ENCODE results near the gene RPP25.

DNA sequence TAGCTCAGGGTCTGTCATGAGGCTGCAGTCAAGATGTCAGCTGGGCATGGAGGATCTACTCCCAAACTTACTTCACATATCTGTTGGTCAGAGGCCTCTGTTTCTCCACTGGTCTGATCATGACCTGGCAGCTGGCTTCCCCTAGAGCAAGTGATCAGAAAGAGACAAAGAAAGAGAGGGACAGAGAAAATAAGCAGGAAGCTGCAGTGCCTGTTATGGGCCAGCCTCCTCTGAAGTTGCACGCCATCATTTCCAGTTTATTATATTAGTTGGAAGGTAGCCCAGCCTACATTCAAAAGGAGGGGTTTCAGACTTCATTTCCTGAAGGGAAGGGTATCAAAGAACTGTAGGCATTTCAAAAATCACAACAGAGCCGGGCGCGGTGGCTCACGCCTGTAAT, 5.0 kb upstream of the RPP25 start:
- TF ChIP-seq, protein P1, sequence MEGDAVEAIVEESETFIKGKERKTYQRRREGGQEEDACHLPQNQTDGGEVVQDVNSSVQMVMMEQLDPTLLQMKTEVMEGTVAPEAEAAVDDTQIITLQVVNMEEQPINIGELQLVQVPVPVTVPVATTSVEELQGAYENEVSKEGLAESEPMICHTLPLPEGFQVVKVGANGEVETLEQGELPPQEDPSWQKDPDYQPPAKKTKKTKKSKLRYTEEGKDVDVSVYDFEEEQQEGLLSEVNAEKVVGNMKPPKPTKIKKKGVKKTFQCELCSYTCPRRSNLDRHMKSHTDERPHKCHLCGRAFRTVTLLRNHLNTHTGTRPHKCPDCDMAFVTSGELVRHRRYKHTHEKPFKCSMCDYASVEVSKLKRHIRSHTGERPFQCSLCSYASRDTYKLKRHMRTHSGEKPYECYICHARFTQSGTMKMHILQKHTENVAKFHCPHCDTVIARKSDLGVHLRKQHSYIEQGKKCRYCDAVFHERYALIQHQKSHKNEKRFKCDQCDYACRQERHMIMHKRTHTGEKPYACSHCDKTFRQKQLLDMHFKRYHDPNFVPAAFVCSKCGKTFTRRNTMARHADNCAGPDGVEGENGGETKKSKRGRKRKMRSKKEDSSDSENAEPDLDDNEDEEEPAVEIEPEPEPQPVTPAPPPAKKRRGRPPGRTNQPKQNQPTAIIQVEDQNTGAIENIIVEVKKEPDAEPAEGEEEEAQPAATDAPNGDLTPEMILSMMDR (IDR thresholded peaks at IDR 0.05; ENCODE audit: low read length), result no peak
- no peak for TF ChIP-seq EZH2 (optimal IDR thresholded peaks at IDR 0.05; ENCODE audit: low read depth, low read length)
- no peak for TF ChIP-seq EZH2phosphoT487 (IDR thresholded peaks at IDR 0.05; ENCODE audit: low read length)

Measured in MM.1S (cell line).